Measurements from ENCODE around the gene ZNF468. TPM values are rescaled to one million over a fixed set of nuclear protein-coding genes. Genes with fewer than 3 reads are reported as not detected.
"Not testable (repeated sequence)": the region's sequence is repeated elsewhere in the genome, so short reads cannot be mapped to it uniquely, and the experiment has no call there.

Gene ZNF468
- total RNA-seq (2014; rRNA removed; shearing (Covaris generic)) = 19.7 and 27.0 TPM in 2 replicates
- 21.3 and 23.0 TPM in 2 replicates for total RNA-seq (2022)
- percentile 51 among the genes with signal in this experiment for Bru-seq, nascent RNA
- BruChase-seq, experiment 1, labeled RNA remaining after a 6-hour chase = percentile 55 among the genes with signal in this experiment
- percentile 68 among the genes with signal in this experiment for BruChase-seq, experiment 2, labeled RNA remaining after a 2-hour chase
- long read RNA-seq, full-length matches to known transcripts = 27 of 50 reads
- long read RNA-seq, partial matches to known transcripts = 6 of 50 reads
- long read RNA-seq, other reads (novel, unspliced or antisense) = 17 of 50 reads

GRCh38 chr19:52857378-52858191 lies at the start of gene ZNF468:
ZNF468 (minus strand) TSS chr19:52857619; CDS start chr19:52854272, 3,347 bp downstream.
- Histone ChIP-seq H3K36me3 (ENCODE audit: insufficient read depth, low read length) (peaks cover 22% of the 10 kb centered on the region), H3K4me2 (ENCODE audit: low read length) (peak within 1 kb of the TSS; percentile 73), H3K4me3 (ENCODE audit: low read depth, low read length, poor library complexity, severe bottlenecking) (peak within 1 kb of the TSS; percentile 79), H2AFZ (ENCODE audit: low read length) (peak within 1 kb of the TSS; percentile 85)
- intact Hi-C loops (cut with micrococcal nuclease; ENCODE audit: unreplicated experiment) = loop anchor here (5.0 kb wide), 1 partner anchor 35 kb away; the partner anchor contains the start of gene ZNF28
- H3K27ac ChIP-seq (ENCODE audit: low read depth, low read length, poor library complexity, severe bottlenecking); H4K20me1 ChIP-seq (ENCODE audit: insufficient read depth, low read length); BruUV-seq (replicated peaks); H3K79me2 ChIP-seq (ENCODE audit: insufficient read depth, low read depth, low read length); CTCF ChIA-PET (ENCODE audit: unreplicated experiment); POLR2A ChIA-PET; H3K9me3 ChIP-seq (ENCODE audit: low read length); H3K4me1 ChIP-seq (ENCODE audit: insufficient read depth, low read length, poor library complexity, severe bottlenecking); H3K9me2 ChIP-seq (ENCODE audit: insufficient read depth, low read length): not testable (repeated sequence)
- DNase-seq (ENCODE audit: low spot score) = peak; percentile 65

DNA sequence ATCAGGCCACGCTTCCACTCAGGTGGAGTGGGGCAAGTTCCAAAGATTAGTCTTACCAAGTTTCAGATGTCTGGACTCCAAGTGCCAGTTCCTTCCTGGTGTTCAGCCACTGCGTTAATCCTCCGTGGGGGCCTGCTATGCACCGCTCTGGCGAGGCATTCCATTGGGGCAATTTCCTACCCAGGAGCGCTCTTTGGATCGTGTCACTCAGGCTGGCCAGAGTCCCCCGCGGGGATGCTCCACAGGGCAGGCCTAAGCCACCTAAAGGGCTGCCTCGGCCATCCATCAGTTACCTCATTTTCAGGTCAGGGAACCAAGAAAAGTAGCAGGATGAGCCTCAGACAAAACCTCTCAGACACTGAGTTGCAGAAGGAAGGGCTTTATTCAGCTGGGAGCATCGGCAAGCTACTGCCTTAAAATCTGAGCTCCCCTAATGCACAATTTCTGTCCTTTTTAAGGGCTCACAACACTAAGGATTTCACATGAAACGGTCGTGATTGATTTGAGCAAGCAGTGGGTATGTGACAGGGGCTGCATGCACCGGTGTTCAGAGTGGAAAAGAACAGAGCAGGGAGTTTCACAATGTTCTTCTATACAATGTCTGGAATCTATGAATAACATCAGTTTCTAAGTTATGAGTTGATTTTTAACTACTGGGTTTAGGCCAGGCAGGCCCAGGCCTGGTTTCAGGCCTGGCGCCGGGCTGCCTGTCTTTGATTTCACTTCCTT lies 46.8 kb upstream of the ZNF468 start:
- peak overlapping the region; percentile 44 for H3K27ac ChIP-seq (ENCODE audit: low read depth, low read length, poor library complexity, severe bottlenecking)
- DNase-seq (ENCODE audit: low spot score); POLR2A ChIA-PET; CTCF ChIA-PET (ENCODE audit: unreplicated experiment); H3K9me3 ChIP-seq (ENCODE audit: low read length); H2AFZ ChIP-seq (ENCODE audit: low read length); intact Hi-C loops (cut with micrococcal nuclease; ENCODE audit: unreplicated experiment); H3K4me3 ChIP-seq (ENCODE audit: low read depth, low read length, poor library complexity, severe bottlenecking); H3K9me2 ChIP-seq (ENCODE audit: insufficient read depth, low read length); H3K79me2 ChIP-seq (ENCODE audit: insufficient read depth, low read depth, low read length); H4K20me1 ChIP-seq (ENCODE audit: insufficient read depth, low read length); BruUV-seq (replicated peaks): not testable (repeated sequence)
- H3K4me2 ChIP-seq (ENCODE audit: low read length) = peak overlapping the region; percentile 5
- H3K4me1 ChIP-seq (ENCODE audit: insufficient read depth, low read length, poor library complexity, severe bottlenecking) = peaks cover 16% of the 10 kb centered on the region
- peaks cover 38% of the 10 kb centered on the region for H3K36me3 ChIP-seq (ENCODE audit: insufficient read depth, low read length)

GRCh38 chr19:52901842-52902241 lies 44.4 kb upstream of the ZNF468 start:
- no peaks in the 10 kb centered on the region for H4K20me1 ChIP-seq (ENCODE audit: insufficient read depth, low read length)
- H3K79me2 ChIP-seq (ENCODE audit: insufficient read depth, low read depth, low read length) = peaks cover 5% of the 10 kb centered on the region; the same call in 1 of the 2 replicates
- ChIA-PET CTCF (ENCODE audit: unreplicated experiment) (no interaction called here), POLR2A (interaction anchor here (0.7 kb wide), 1 partner anchor 10 kb away, joined by 3 read pairs; no protein-coding TSS in a partner anchor)
- no peaks in the 10 kb centered on the region for H3K9me3 ChIP-seq (ENCODE audit: low read length)
- H3K4me1 ChIP-seq (ENCODE audit: insufficient read depth, low read length, poor library complexity, severe bottlenecking) = peaks cover 20% of the 10 kb centered on the region
- H3K4me2 ChIP-seq (ENCODE audit: low read length) = no peak overlapping the region
- H3K36me3 ChIP-seq (ENCODE audit: insufficient read depth, low read length) = peaks cover 17% of the 10 kb centered on the region
- DNase-seq (ENCODE audit: low spot score) = no peak
- H3K27ac ChIP-seq (ENCODE audit: low read depth, low read length, poor library complexity, severe bottlenecking) = no peak overlapping the region
- no peak overlapping the region for H3K4me3 ChIP-seq (ENCODE audit: low read depth, low read length, poor library complexity, severe bottlenecking)
- H2AFZ ChIP-seq (ENCODE audit: low read length) = no peak overlapping the region
- intact Hi-C loops (cut with micrococcal nuclease; ENCODE audit: unreplicated experiment) = no loop called here
- BruUV-seq (replicated peaks) = no TSS peak
- no peak for TF ChIP-seq EZH2phosphoT487 (IDR thresholded peaks at IDR 0.05; ENCODE audit: borderline replicate concordance, low read depth, low read length)
- TF ChIP-seq, protein P1, sequence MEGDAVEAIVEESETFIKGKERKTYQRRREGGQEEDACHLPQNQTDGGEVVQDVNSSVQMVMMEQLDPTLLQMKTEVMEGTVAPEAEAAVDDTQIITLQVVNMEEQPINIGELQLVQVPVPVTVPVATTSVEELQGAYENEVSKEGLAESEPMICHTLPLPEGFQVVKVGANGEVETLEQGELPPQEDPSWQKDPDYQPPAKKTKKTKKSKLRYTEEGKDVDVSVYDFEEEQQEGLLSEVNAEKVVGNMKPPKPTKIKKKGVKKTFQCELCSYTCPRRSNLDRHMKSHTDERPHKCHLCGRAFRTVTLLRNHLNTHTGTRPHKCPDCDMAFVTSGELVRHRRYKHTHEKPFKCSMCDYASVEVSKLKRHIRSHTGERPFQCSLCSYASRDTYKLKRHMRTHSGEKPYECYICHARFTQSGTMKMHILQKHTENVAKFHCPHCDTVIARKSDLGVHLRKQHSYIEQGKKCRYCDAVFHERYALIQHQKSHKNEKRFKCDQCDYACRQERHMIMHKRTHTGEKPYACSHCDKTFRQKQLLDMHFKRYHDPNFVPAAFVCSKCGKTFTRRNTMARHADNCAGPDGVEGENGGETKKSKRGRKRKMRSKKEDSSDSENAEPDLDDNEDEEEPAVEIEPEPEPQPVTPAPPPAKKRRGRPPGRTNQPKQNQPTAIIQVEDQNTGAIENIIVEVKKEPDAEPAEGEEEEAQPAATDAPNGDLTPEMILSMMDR (conservative IDR thresholded peaks at IDR 0.05; ENCODE audit: low read length) = no peak
- no peaks in the 10 kb centered on the region for H3K9me2 ChIP-seq (ENCODE audit: insufficient read depth, low read length)

DNA sequence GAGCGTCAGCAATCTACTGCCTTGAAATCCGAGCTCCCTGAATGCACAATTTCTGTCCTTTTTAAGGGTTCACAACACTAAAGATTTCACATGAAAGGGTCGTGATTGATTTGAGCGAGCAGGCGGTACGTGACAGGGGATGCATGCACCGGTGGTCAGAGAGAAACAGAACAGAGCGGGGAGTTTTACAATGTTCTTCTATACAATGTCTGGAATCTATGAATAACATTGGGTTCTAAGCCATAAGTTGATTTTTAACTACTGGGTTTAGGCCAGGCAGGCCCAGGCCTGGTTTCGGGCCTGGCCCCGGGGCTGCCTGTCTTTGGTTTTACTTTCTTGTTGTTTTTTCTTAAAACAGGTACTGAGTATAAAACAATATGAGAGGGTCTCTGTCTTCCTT lies 41.2 kb upstream of the ZNF468 start:
- H3K9me3 ChIP-seq (ENCODE audit: low read length); POLR2A ChIA-PET; BruUV-seq (replicated peaks); H3K27ac ChIP-seq (ENCODE audit: low read depth, low read length, poor library complexity, severe bottlenecking); H3K4me2 ChIP-seq (ENCODE audit: low read length); DNase-seq (ENCODE audit: low spot score); CTCF ChIA-PET (ENCODE audit: unreplicated experiment); H3K4me3 ChIP-seq (ENCODE audit: low read depth, low read length, poor library complexity, severe bottlenecking); intact Hi-C loops (cut with micrococcal nuclease; ENCODE audit: unreplicated experiment); H3K4me1 ChIP-seq (ENCODE audit: insufficient read depth, low read length, poor library complexity, severe bottlenecking); H4K20me1 ChIP-seq (ENCODE audit: insufficient read depth, low read length); H2AFZ ChIP-seq (ENCODE audit: low read length); H3K9me2 ChIP-seq (ENCODE audit: insufficient read depth, low read length): not testable (repeated sequence)
- H3K79me2 ChIP-seq (ENCODE audit: insufficient read depth, low read depth, low read length) = peaks cover 20% of the 10 kb centered on the region; the same call in 1 of the 2 replicates
- peaks cover 18% of the 10 kb centered on the region for H3K36me3 ChIP-seq (ENCODE audit: insufficient read depth, low read length)
